HG03159 (cell line): ENCODE data around the gene HABP4.
A peak's percentile ranks its signal among the peaks of the same experiment; 100 is the strongest.

Experiments used
- ATAC-seq: cut with Tn5 transposase; IDR thresholded peaks from one replicate; pipeline ENCODE4 v1.9.1; 2021; ENCODE audit warnings: mild to moderate bottlenecking, moderate library complexity; ENCODE audit not compliant: unreplicated experiment

The HABP4 gene, protein sequence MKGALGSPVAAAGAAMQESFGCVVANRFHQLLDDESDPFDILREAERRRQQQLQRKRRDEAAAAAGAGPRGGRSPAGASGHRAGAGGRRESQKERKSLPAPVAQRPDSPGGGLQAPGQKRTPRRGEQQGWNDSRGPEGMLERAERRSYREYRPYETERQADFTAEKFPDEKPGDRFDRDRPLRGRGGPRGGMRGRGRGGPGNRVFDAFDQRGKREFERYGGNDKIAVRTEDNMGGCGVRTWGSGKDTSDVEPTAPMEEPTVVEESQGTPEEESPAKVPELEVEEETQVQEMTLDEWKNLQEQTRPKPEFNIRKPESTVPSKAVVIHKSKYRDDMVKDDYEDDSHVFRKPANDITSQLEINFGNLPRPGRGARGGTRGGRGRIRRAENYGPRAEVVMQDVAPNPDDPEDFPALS

GRCh38 chr9:96449845-96450612 lies at the start of gene HABP4:
Gene HABP4 (plus strand): TSS chr9:96450169. CDS start chr9:96450280, 111 bp downstream.
- ATAC-seq, result peak; percentile 95

GRCh38 chr9:96408409-96409280 lies 41.3 kb upstream of the HABP4 start:
- ATAC-seq, result no peak

- ATAC-seq, result no peak
Measured at GRCh38 chr9:96411129-96411838, 38.7 kb upstream of the HABP4 start.

DNA sequence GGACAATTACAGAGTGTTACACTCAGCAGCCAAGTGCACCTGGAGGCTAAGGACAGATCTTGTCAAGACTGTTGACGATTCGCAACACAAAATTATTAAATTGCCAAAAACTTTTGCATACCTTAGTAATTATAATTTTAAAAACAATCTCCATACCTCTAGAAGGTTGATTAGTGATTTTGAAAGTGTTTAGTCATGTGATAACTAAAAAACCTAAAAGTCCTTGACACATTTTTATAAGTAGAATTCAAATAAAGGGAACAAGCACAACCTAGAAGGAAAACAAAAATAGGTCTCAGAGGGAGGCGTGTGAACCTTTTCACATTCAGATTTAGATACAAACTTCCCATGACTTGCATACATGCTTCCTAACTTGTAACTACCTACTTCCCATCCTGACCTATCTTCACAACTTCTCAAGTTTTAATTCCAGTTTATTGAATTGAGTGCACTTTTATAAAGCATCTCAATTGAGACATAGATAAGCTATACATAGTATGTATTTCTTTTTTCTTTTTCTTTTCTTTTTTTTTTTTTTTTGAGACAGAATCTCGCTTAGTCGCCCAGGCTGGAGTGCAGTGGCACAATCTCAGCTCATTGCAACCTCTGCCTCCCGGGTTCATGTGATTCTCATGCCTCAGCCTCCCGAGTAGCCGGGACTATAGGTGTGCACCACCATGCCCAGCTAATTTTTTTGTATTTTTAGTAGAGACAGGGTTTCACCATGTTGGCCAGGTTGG lies 37.6 kb upstream of the HABP4 start:
- ATAC-seq, result no peak

DNA sequence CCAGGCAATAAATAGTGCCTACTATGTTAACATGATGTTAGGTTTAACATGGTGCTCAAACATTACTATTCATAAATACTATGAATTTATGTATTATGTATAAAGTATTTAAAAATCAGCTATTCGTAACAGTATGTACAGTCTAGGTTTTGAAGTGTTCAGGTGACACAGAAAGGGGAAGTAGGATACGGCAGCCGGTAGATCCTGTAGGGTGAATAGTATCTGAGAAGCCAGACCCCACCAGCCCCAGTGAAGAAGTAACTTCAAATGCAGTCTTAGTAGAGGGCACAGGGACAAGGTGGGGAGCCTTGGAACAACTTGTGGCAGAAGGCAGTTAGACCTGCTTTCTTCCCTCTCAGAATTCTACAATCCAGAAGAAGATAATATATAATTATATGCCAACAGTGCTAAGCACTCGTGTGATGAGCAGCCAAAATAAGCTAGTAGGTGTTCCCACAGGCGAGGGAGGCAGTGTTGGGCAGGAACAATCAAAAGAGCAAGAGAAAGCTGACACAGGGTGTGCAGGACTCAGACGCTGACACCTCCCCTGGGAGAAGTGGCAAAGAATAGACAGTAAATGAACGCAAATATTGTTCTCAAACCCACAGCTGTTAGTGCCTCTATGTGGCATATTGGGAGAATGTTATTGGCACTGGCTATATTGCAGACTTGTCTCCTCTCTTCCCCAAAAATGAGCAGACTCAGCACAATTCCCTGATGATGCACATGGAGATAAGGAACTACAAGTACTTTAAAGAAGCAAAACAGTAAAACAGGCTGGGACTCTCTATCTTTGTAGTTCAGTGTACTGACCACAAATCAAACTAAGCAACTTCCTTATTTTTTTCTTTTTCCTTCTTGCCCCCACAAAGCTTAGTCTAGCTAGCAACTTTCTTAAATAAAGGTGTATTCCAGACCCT lies 36.4 kb upstream of the HABP4 start:
- ATAC-seq, result no peak

DNA sequence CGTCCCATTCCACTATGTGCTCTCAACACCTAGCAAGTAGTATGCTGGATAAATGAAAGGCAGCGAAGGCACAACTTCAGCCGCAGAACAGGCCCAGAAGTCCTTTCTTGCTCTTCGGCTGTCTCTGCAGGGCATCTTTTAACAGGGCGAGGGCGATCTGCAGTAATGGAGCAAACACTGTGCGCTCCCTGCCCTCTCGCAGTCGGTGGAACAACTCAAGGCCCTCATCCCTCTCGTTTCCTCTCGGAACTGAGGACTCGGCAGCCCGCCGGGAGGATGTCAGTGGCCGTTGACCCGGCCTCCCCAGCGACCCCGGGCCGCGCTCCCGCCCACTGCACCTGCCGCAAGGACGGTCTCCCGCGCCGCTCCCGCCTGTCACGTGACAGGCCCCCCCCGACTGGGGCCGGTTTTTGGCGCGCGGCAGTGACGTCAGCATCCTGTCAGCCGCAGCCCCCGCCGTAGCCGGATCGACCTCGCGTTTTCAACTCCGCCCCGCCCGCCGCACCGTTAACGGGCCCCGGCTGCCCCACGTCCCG lies 32.9 kb upstream of the HABP4 start:
- ATAC-seq, result peak; percentile 18

GRCh38 chr9:96417661-96418082 lies 32.3 kb upstream of the HABP4 start:
- no peak for ATAC-seq

GRCh38 chr9:96418083-96418919 lies 31.7 kb upstream of the HABP4 start, which contains the start of gene ZNF367:
Gene ZNF367 (minus strand): TSS chr9:96418370. CDS start chr9:96418032, 338 bp downstream.
- ATAC-seq, result peak; percentile 65

GRCh38 chr9:96418920-96419690 lies 30.9 kb upstream of the HABP4 start:
- ATAC-seq, result peak; percentile 28

GRCh38 chr9:96419691-96419969 lies 30.3 kb upstream of the HABP4 start:
- no peak for ATAC-seq

DNA sequence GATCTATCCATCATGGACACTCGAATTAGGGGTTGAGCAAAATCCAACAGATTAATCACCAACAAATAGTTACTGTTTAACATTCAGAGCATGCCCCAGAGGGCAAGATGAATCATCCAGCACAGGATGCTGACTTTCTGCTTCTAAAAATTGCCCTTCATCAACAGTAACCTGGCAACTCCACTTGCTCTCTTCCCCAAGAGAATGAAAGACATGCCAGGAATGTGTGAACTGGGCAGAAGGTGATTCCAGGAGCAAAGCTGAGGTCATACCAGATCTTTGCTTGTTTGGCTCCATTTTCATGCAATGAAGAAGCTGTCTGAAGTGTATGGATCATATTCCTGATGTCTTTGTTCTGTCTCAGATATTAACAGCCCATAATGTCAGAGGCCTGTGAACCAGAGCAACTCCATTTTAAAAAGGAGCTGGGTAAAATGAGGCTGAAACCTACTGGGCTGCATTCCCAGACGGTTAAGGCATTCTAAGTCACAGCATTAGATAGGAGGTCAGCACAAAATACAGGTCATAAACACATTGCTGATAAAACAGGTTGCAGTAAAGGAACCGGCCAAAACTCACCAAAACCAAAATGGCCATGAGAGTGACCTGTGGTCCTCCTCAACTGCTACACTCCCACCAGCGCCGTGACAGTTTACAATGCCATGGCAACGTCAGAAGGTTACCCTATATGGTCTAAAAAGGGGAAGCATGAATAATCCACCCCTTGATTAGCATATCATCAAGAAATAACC lies 29.3 kb upstream of the HABP4 start:
- ATAC-seq, result no peak

DNA sequence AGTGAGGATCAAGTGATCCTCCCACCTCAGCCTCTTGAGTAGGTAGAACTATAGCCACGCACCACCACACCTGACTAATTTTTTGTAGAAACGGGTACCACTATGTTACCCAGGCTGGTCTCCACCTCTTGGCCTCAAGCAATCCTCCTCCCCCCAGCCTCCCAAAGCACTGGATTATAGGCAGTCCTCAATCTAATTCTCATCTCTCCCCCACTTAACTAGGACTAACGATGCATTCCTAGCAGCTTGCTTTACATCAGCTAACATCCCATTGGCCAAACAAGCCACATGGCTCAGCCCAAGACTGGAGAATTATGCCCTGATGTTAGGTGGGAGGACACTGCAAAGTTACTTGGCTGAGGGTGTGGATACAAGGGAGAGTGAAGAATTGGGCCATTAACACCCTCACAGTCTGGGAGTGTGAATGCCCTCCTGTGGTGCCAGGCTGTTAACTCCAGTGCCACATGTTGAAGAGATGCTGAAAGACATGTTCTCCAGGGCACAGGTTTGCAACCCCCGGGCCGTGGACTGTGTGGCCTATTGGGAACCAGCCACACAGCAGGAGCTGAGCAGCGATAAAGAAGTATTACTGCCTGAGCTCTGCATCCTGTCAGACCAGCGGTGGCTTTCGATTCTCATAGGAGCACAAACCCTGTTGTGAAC lies 26.5 kb upstream of the HABP4 start:
- ATAC-seq, result no peak

GRCh38 chr9:96423985-96424336 lies 26.0 kb upstream of the HABP4 start:
- ATAC-seq, result no peak

GRCh38 chr9:96425500-96426169 lies 24.3 kb upstream of the HABP4 start:
- no peak for ATAC-seq

DNA sequence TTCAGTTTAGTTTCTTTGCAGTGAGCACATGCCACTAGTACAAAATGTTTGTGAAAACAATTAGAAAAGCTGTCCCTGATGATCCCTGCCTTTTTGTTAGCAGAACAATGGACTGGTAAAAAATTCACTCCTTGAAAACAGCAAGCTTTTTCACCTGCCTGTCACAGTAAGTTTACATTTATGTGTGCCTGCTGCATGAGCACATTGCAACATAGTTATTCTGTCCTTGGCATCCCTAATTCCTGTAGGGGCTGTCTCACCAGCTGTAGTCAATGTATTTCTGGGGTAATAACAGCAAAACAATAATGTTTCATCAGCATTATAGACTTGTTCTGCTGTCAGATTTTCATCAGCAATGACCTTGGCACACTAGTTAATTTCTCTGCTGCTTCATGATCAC lies 20.2 kb upstream of the HABP4 start:
- ATAC-seq, result no peak
